H9 (cell line): ENCODE measurements around the gene UQCC2. TPM values are rescaled to one million over a fixed set of nuclear protein-coding genes. Genes with fewer than 3 reads are reported as not detected.

Source experiments
- DNase-seq: peaks from one replicate; pipeline ENCODE4 v3.0.0-alpha.2; 2017
- H2AFZ ChIP-seq: one replicate; pipeline ENCODE4 v1.6.1; 2013; ENCODE audit warnings: mild to moderate bottlenecking, low read length, control low read depth, moderate library complexity
- H2AK5ac ChIP-seq: 2 replicates; pipeline ENCODE4 v1.6.1; 2013; ENCODE audit warnings: low read length, control low read depth, mixed read lengths; ENCODE audit not compliant: insufficient read length
- H2BK120ac ChIP-seq: one replicate; pipeline ENCODE4 v1.6.1; 2013; ENCODE audit warnings: low read depth, mild to moderate bottlenecking, low read length, control low read depth, inconsistent platforms; ENCODE audit not compliant: poor library complexity, severe bottlenecking
- H2BK12ac ChIP-seq: 2 replicates; pipeline ENCODE4 v1.6.1; 2013; ENCODE audit warnings: low read length, control low read depth, mixed read lengths, low read depth; ENCODE audit not compliant: insufficient read length
- H2BK15ac ChIP-seq: 2 replicates; pipeline ENCODE4 v1.6.1; 2013; ENCODE audit warnings: low read depth, low read length, control low read depth
- H2BK20ac ChIP-seq: one replicate; pipeline ENCODE4 v1.6.1; 2013; ENCODE audit warnings: low read depth, mild to moderate bottlenecking, low read length, control low read depth, inconsistent platforms; ENCODE audit not compliant: poor library complexity, severe bottlenecking
- H2BK5ac ChIP-seq: 2 replicates; pipeline ENCODE4 v1.6.1; 2013; ENCODE audit warnings: low read length, control low read depth, mixed read lengths; ENCODE audit not compliant: insufficient read length
- H3K14ac ChIP-seq: 2 replicates; pipeline ENCODE4 v1.6.1; 2013; ENCODE audit warnings: low read length, control low read depth; ENCODE audit not compliant: insufficient read depth
- H3K18ac ChIP-seq: 2 replicates; pipeline ENCODE4 v1.6.1; 2013; ENCODE audit warnings: low read depth, mild to moderate bottlenecking, mixed read lengths, low read length, control low read depth; ENCODE audit not compliant: insufficient read length
- H3K23ac ChIP-seq: 2 replicates; pipeline ENCODE4 v1.6.1; 2013; ENCODE audit warnings: low read length, control low read depth, mixed read lengths, low read depth; ENCODE audit not compliant: insufficient read length
- H3K23me2 ChIP-seq: 2 replicates; pipeline ENCODE4 v1.6.1; 2013; ENCODE audit warnings: low read depth, mild to moderate bottlenecking, mixed read lengths, low read length, control low read depth; ENCODE audit not compliant: insufficient read length, poor library complexity, severe bottlenecking
- H3K27ac ChIP-seq: 2 replicates; pipeline ENCODE4 v1.5.1; 2013; ENCODE audit warnings: low read length, control low read depth, mixed read lengths, low read depth; ENCODE audit not compliant: insufficient read length
- H3K27me3 ChIP-seq: 2 replicates; pipeline ENCODE4 v1.6.1; 2013; ENCODE audit warnings: low read length, control low read depth, inconsistent platforms; ENCODE audit not compliant: insufficient read depth
- H3K4ac ChIP-seq: 2 replicates; pipeline ENCODE4 v1.6.1; 2013; ENCODE audit warnings: low read depth, mild to moderate bottlenecking, control low read depth, inconsistent platforms, low read length, moderate library complexity
- H3K4me1 ChIP-seq: 2 replicates; pipeline ENCODE4 v1.6.1; 2013; ENCODE audit warnings: low read length, control low read depth, inconsistent platforms; ENCODE audit not compliant: insufficient read depth
- H3K4me2 ChIP-seq: 2 replicates; pipeline ENCODE4 v1.6.1; 2013; ENCODE audit warnings: low read length, control low read depth, mixed read lengths; ENCODE audit not compliant: insufficient read length, insufficient read depth
- H3K56ac ChIP-seq: 2 replicates; pipeline ENCODE4 v1.6.1; 2013; ENCODE audit warnings: low read depth, mild to moderate bottlenecking, mixed read lengths, low read length, control low read depth; ENCODE audit not compliant: insufficient read length
- H3K79me1 ChIP-seq: 2 replicates; pipeline ENCODE4 v1.6.1; 2013; ENCODE audit warnings: low read depth, mild to moderate bottlenecking, moderate library complexity, low read length, control low read depth, inconsistent platforms; ENCODE audit not compliant: insufficient read depth, poor library complexity, severe bottlenecking
- H3K79me2 ChIP-seq: 2 replicates; pipeline ENCODE4 v1.6.1; 2013; ENCODE audit warnings: low read length, control low read depth, inconsistent platforms; ENCODE audit not compliant: insufficient read depth
- H3K9ac ChIP-seq: 2 replicates; pipeline ENCODE4 v1.6.1; 2013; ENCODE audit warnings: low read length, control low read depth, mixed read lengths; ENCODE audit not compliant: insufficient read length; ENCODE audit errors: extremely low read depth
- H3K9me3 ChIP-seq: one replicate; pipeline ENCODE4 v1.6.1; 2013; ENCODE audit warnings: low read depth, low read length, inconsistent platforms; ENCODE audit not compliant: control insufficient read depth
- H3T11ph ChIP-seq: one replicate; pipeline ENCODE4 v1.6.1; 2013; ENCODE audit warnings: mild to moderate bottlenecking, low read length, control low read depth, inconsistent platforms
- H4K20me1 ChIP-seq: one replicate; pipeline ENCODE4 v1.6.1; 2013; ENCODE audit not compliant: control insufficient read depth, insufficient read length, insufficient read depth
- H4K5ac ChIP-seq: 2 replicates; pipeline ENCODE4 v1.6.1; 2013; ENCODE audit warnings: low read depth, mild to moderate bottlenecking, mixed read lengths, low read length, control low read depth; ENCODE audit not compliant: insufficient read length
- H4K8ac ChIP-seq: replicated peaks from 2 replicates; pipeline ENCODE4 v1.6.1; 2013; ENCODE audit warnings: low read length, control low read depth, mixed read lengths, low read depth; ENCODE audit not compliant: insufficient read length
- H4K91ac ChIP-seq: 2 replicates; pipeline ENCODE4 v1.6.1; 2013; ENCODE audit warnings: low read depth, mild to moderate bottlenecking, moderate library complexity, mixed read lengths, low read length, control low read depth; ENCODE audit not compliant: insufficient read length
- H3K27ac Mint-ChIP-seq, 3 experiments: 2 replicates in 2 of 3; 3 replicates in 1 of 3; pipeline ENCODE4 v1.8.0; 2020 to 2021; ENCODE audit warnings: mixed read lengths in 3 of 3, mild to moderate bottlenecking in 1 of 3, moderate library complexity in 1 of 3
- H3K27me3 Mint-ChIP-seq: 2 replicates; pipeline ENCODE4 v1.8.0; 2021; ENCODE audit warnings: low read depth, mild to moderate bottlenecking, moderate library complexity, mixed read lengths
- H3K36me3 Mint-ChIP-seq, 3 experiments: 2 replicates in 2 of 3; 3 replicates in 1 of 3; pipeline ENCODE4 v1.8.0; 2020 to 2021; ENCODE audit warnings: low read depth in 3 of 3, mixed read lengths in 3 of 3; ENCODE audit not compliant: insufficient read depth in 1 of 3
- H3K4me1 Mint-ChIP-seq, 2 experiments: 2 replicates each; pipeline ENCODE4 v1.8.0; 2020; ENCODE audit warnings: mixed read lengths in 2 of 2
- H3K4me3 Mint-ChIP-seq, 2 experiments: 2 replicates in 1 of 2; 3 replicates in 1 of 2; pipeline ENCODE4 v1.8.0; 2020 to 2021; ENCODE audit warnings: mild to moderate bottlenecking in 2 of 2, mixed read lengths in 2 of 2, moderate library complexity in 1 of 2
- H3K9me3 Mint-ChIP-seq, 2 experiments: 2 replicates in 1 of 2; 3 replicates in 1 of 2; pipeline ENCODE4 v1.8.0; 2020; ENCODE audit warnings: mild to moderate bottlenecking in 2 of 2, mixed read lengths in 2 of 2, moderate library complexity in 1 of 2
- WGBS: extraction: QIAGEN DNeasy Blood & Tissue Kit; methylation state at CpG from one replicate; pipeline ENCODE4 v1.1.7; 2013; ENCODE audit warnings: missing lambda C conversion rate, low lambda C conversion rate, mixed read lengths; ENCODE audit not compliant: insufficient read length; ENCODE audit errors: extremely low coverage; 5-methylcytosine and 5-hydroxymethylcytosine counted together
- total RNA-seq: library from RNA; stranded (reverse); gene quantifications from 2 replicates; pipeline ENCODE4 v1.2.1, GENCODE V29; 2021
- TF ChIP-seq, protein P1 (sequence below): fragments of 200-600 bp; sonication (generic); conservative IDR thresholded peaks from 3 replicates; pipeline ENCODE4 v1.8.0; 2021; ENCODE audit warnings: antibody characterized with exemption, mild to moderate bottlenecking

UQCC2 gene
- total RNA-seq, 1 experiment from 2014 or later = 140 TPM

DNA sequence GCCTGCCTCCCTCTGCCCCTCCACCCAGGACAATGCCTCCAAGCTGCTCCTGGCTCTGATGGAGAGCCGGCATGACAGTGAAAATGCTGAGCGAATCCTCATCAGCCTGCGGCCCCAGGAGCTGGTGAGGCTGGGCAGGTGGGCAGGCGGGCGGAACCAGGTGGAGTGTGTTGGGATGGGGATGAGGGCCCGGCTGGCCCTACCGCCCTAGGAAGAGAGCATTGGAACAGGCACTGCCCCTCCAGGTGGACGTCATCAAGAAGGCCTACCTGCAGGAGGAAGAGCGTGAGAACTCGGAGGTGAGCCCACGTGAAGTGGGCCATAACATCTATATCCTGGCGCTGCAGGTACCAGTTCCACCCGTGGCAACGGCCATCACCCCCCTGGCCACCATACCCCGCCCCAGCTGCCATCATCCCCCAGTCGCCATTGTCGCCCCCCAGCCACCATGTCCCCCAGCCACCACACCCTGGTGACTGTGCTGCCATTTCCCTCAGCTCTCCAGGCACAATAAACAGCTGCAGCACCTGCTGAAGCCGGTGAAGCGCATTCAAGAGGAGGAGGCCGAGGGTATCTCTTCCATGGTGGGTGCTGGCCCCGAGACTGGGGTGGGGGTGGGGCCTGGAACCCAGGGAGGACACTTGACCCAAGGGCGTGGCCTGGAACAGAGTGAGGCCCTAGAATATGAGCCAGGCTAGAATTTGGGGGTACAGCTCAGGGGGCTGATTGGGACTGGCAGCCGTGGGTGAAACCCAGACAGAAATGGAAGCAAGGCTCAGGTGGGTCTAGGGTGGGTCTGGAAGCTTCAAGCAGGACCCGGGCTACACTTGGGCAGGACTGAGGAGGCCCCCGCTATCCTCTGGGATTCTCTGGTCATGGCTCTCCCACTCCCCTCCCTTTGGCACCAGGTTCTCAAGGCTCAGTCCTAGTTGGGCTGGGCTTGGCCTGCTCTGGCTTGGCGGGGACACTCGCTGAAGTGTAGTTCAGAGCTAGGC lies 24.2 kb downstream of the UQCC2 start:
- H3K56ac ChIP-seq = no peak overlapping the region
- no peaks in the 10 kb centered on the region for H3K79me1 ChIP-seq
- Mint-ChIP-seq H3K27me3 (no peaks in the 10 kb centered on the region), H3K36me3 (peaks cover 34 to 89% (median 88%) of the 10 kb centered on the region in 3 experiments; a peak in 6 of 7 replicates), H3K4me3 (no peak overlapping the region), H3K4me1 (peaks cover 4 to 7% of the 10 kb centered on the region in 2 experiments; a peak in 3 of 4 replicates), H3K9me3 (no peaks in the 10 kb centered on the region), H3K27ac (no peak overlapping the region)
- H3K4me2 ChIP-seq = no peak overlapping the region
- H3K79me2 ChIP-seq = no peaks in the 10 kb centered on the region
- H3K23me2 ChIP-seq = no peaks in the 10 kb centered on the region
- H3K9me3 ChIP-seq = no peaks in the 10 kb centered on the region
- H4K91ac ChIP-seq = no peak overlapping the region
- no peak overlapping the region for H4K8ac ChIP-seq
- H2BK120ac ChIP-seq = no peak overlapping the region
- no peak overlapping the region for H3K4ac ChIP-seq
- no peak overlapping the region for H2BK12ac ChIP-seq
- H3K27me3 ChIP-seq = no peaks in the 10 kb centered on the region
- H3T11ph ChIP-seq = no peak overlapping the region
- H2BK20ac ChIP-seq = no peak overlapping the region
- no peak overlapping the region for H2AK5ac ChIP-seq
- H3K4me1 ChIP-seq = no peaks in the 10 kb centered on the region
- H3K9ac ChIP-seq = no peak overlapping the region
- H3K23ac ChIP-seq = no peak overlapping the region
- H3K14ac ChIP-seq = no peak overlapping the region
- no CpG with 5 or more reads among the region's 27 CpGs for WGBS
- H4K5ac ChIP-seq = no peak overlapping the region
- TF ChIP-seq, protein P1, sequence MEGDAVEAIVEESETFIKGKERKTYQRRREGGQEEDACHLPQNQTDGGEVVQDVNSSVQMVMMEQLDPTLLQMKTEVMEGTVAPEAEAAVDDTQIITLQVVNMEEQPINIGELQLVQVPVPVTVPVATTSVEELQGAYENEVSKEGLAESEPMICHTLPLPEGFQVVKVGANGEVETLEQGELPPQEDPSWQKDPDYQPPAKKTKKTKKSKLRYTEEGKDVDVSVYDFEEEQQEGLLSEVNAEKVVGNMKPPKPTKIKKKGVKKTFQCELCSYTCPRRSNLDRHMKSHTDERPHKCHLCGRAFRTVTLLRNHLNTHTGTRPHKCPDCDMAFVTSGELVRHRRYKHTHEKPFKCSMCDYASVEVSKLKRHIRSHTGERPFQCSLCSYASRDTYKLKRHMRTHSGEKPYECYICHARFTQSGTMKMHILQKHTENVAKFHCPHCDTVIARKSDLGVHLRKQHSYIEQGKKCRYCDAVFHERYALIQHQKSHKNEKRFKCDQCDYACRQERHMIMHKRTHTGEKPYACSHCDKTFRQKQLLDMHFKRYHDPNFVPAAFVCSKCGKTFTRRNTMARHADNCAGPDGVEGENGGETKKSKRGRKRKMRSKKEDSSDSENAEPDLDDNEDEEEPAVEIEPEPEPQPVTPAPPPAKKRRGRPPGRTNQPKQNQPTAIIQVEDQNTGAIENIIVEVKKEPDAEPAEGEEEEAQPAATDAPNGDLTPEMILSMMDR = no peak
- no peak for DNase-seq
- no peak overlapping the region for H3K27ac ChIP-seq
- no peak overlapping the region for H2AFZ ChIP-seq
- H2BK15ac ChIP-seq = no peak overlapping the region
- H2BK5ac ChIP-seq = no peak overlapping the region
- H4K20me1 ChIP-seq = no peaks in the 10 kb centered on the region
- no peak overlapping the region for H3K18ac ChIP-seq
